H1 (cell line): ENCODE measurements around the gene LCMT1. TPM values are rescaled to one million over a fixed set of nuclear protein-coding genes. Genes with fewer than 3 reads are reported as not detected.

Experiments
- CTCF ChIA-PET: fragments of 300-600 bp; sonication (Branson Sonifier 250); formaldehyde crosslinking; loops from one replicate; lab custom pipeline; 2021; ENCODE audit not compliant: partially characterized antibody; lab: Charles Lee
- POLR2A ChIA-PET: fragments of 300-600 bp; sonication (Branson Sonifier 250); formaldehyde crosslinking; loops from one replicate; lab custom pipeline; 2021; ENCODE audit warnings: inconsistent platforms; ENCODE audit not compliant: partially characterized antibody; lab: Charles Lee
- DNase-seq, 2 experiments: peaks; one replicate each; pipeline versions ENCODE4 v3.0.0 to v3.0.0-alpha.2; 2010 to 2022; ENCODE audit warnings: low spot score in 2 of 2, low read depth in 1 of 2, mixed read lengths in 1 of 2
- FAIRE-seq: peaks from 2 replicates; lab custom pipeline; 2011; peaks lifted over from hg19 to GRCh38; lab: Jason Lieb, UNC
- H2AFZ ChIP-seq: 2 replicates; pipeline ENCODE4 v1.8.1; 2012; ENCODE audit warnings: low read length, inconsistent platforms
- H2AK5ac ChIP-seq: 2 replicates; pipeline ENCODE4 v1.6.1; 2013; ENCODE audit warnings: low read depth, low read length
- H2BK120ac ChIP-seq: replicated peaks from 2 replicates; pipeline ENCODE3; 2013; ENCODE audit warnings: low read depth, low read length, inconsistent platforms
- H2BK12ac ChIP-seq: 2 replicates; pipeline ENCODE4 v1.6.1; 2013; ENCODE audit warnings: low read depth, low read length
- H2BK15ac ChIP-seq: 2 replicates; pipeline ENCODE4 v1.6.1; 2013; ENCODE audit warnings: low read length
- H2BK20ac ChIP-seq: 2 replicates; pipeline ENCODE4 v1.6.1; 2013; ENCODE audit warnings: low read length
- H2BK5ac ChIP-seq: 2 replicates; pipeline ENCODE4 v1.6.1; 2013; ENCODE audit warnings: low read depth, low read length
- H3K14ac ChIP-seq: 2 replicates; pipeline ENCODE4 v1.6.1; 2013; ENCODE audit warnings: inconsistent platforms; ENCODE audit not compliant: insufficient read length
- H3K18ac ChIP-seq: 2 replicates; pipeline ENCODE4 v1.6.1; 2013; ENCODE audit warnings: low read length; ENCODE audit errors: extremely low read depth
- H3K23ac ChIP-seq: 2 replicates; pipeline ENCODE4 v1.6.1; 2013; ENCODE audit warnings: inconsistent platforms; ENCODE audit not compliant: insufficient read length
- H3K23me2 ChIP-seq: 2 replicates; pipeline ENCODE4 v1.6.1; 2013; ENCODE audit warnings: low read depth, low read length
- H3K27ac ChIP-seq: 2 replicates; pipeline ENCODE4 v1.6.1; 2011; ENCODE audit warnings: low read depth, low read length, inconsistent platforms
- H3K27me3 ChIP-seq, 4 experiments: replicated peaks in 1 of 4; 1 replicate in 1 of 4; 2 replicates in 3 of 4; pipeline versions ENCODE4 v1.6.1 to v1.8.1; 2011 to 2013; ENCODE audit warnings: low read length in 3 of 4, mild to moderate bottlenecking in 3 of 4, inconsistent platforms in 2 of 4, mixed read lengths in 2 of 4, moderate library complexity in 1 of 4; ENCODE audit not compliant: control insufficient read depth in 3 of 4, insufficient read depth in 3 of 4; ENCODE audit errors: extremely low read depth in 1 of 4
- H3K36me3 ChIP-seq, 4 experiments: 2 replicates each; pipeline versions ENCODE4 v1.6.1 to v1.8.1; 2011 to 2013; ENCODE audit warnings: mild to moderate bottlenecking in 4 of 4, low read length in 3 of 4, moderate library complexity in 2 of 4, control low read depth in 1 of 4, inconsistent platforms in 1 of 4; ENCODE audit not compliant: insufficient read depth in 4 of 4, control insufficient read depth in 2 of 4
- H3K4ac ChIP-seq: replicated peaks from 2 replicates; pipeline ENCODE3; 2013; ENCODE audit warnings: low read length, low read depth, mixed read lengths, inconsistent platforms; ENCODE audit not compliant: insufficient read length
- H3K4me1 ChIP-seq, 4 experiments: replicated peaks in 1 of 4; 1 replicate in 1 of 4; 2 replicates in 3 of 4; pipeline versions ENCODE4 v1.6.1 to v1.8.1; 2011 to 2013; ENCODE audit warnings: low read length in 3 of 4, inconsistent platforms in 2 of 4, mixed read lengths in 1 of 4; ENCODE audit not compliant: insufficient read depth in 4 of 4, control insufficient read depth in 3 of 4
- H3K4me2 ChIP-seq, 2 experiments: 2 replicates each; pipeline versions ENCODE4 v1.6.1 to v1.8.1; 2011 to 2013; ENCODE audit warnings: low read depth in 2 of 2, low read length in 2 of 2, control low read depth in 1 of 2, inconsistent platforms in 1 of 2, mild to moderate bottlenecking in 1 of 2; ENCODE audit not compliant: insufficient read depth in 1 of 2
- H3K4me3 ChIP-seq, 4 experiments: fragments of 200-600, 300-600 bp in 1 of 4; sonication (generic), shearing (Covaris generic), sonication (Bioruptor Twin) in 1 of 4; 2 replicates each; pipeline versions ENCODE4 v1.5.1 to v1.8.1; 2011 to 2016; ENCODE audit warnings: low read length in 4 of 4, low read depth in 3 of 4, control low read depth in 2 of 4, inconsistent platforms in 2 of 4, mild to moderate bottlenecking in 2 of 4, mixed read lengths in 1 of 4, moderate library complexity in 1 of 4; ENCODE audit not compliant: insufficient read depth in 2 of 4; ENCODE audit errors: extremely low read depth in 1 of 4
- H3K56ac ChIP-seq: replicated peaks from 2 replicates; pipeline ENCODE3; 2013; ENCODE audit warnings: low read depth, mild to moderate bottlenecking, mixed read lengths, low read length, inconsistent platforms; ENCODE audit not compliant: insufficient read length
- H3K79me1 ChIP-seq: 2 replicates; pipeline ENCODE4 v1.6.1; 2013; ENCODE audit warnings: low read depth, low read length, control low read depth
- H3K79me2 ChIP-seq, 2 experiments: 2 replicates each; pipeline versions ENCODE4 v1.6.1 to v1.8.1; 2012 to 2013; ENCODE audit warnings: low read length in 2 of 2, mild to moderate bottlenecking in 2 of 2, inconsistent platforms in 1 of 2; ENCODE audit not compliant: insufficient read depth in 2 of 2, control insufficient read depth in 1 of 2
- H3K9ac ChIP-seq, 4 experiments: replicated peaks in 1 of 4; 1 replicate in 1 of 4; 2 replicates in 3 of 4; pipeline versions ENCODE4 v1.6.1 to v1.8.1; 2011 to 2013; ENCODE audit warnings: low read depth in 3 of 4, low read length in 3 of 4, control low read depth in 2 of 4, mild to moderate bottlenecking in 2 of 4, moderate library complexity in 2 of 4, inconsistent platforms in 1 of 4; ENCODE audit errors: extremely low read depth in 1 of 4
- H3K9me3 ChIP-seq, 2 experiments: 2 replicates each; pipeline versions ENCODE4 v1.6.1 to v1.8.1; 2012 to 2013; ENCODE audit warnings: mild to moderate bottlenecking in 2 of 2, moderate library complexity in 2 of 2, control low read depth in 1 of 2, inconsistent platforms in 1 of 2, low read depth in 1 of 2, low read length in 1 of 2, mixed read lengths in 1 of 2; ENCODE audit not compliant: insufficient read depth in 2 of 2
- H4K20me1 ChIP-seq, 2 experiments: replicated peaks in 1 of 2; 2 replicates each; pipeline versions ENCODE3 to v1.8.1; 2011 to 2013; ENCODE audit warnings: inconsistent platforms in 2 of 2, low read length in 2 of 2, mild to moderate bottlenecking in 1 of 2; ENCODE audit not compliant: insufficient read depth in 2 of 2, control insufficient read depth in 1 of 2
- H4K5ac ChIP-seq: 2 replicates; pipeline ENCODE4 v1.6.1; 2013; ENCODE audit warnings: low read length, low read depth, mixed read lengths, inconsistent platforms; ENCODE audit not compliant: insufficient read length
- H4K8ac ChIP-seq: 2 replicates; pipeline ENCODE4 v1.8.0; 2013; ENCODE audit warnings: mild to moderate bottlenecking, moderate library complexity, low read length, inconsistent platforms; ENCODE audit not compliant: insufficient read depth; ENCODE audit errors: extremely low read depth
- H4K91ac ChIP-seq: replicated peaks from 2 replicates; pipeline ENCODE3; 2013; ENCODE audit warnings: low read length, mixed read lengths, inconsistent platforms; ENCODE audit not compliant: insufficient read length
- JUND ChIP-seq: IDR thresholded peaks from 2 replicates; pipeline ENCODE4 v1.6.1; 2011; ENCODE audit warnings: mild to moderate bottlenecking, improper control_type of control experiment, low read length
- KDM5A ChIP-seq: fragments of 200-600 bp; IDR thresholded peaks from 2 replicates; pipeline ENCODE4 v1.7.1; 2012; ENCODE audit warnings: mild to moderate bottlenecking, low read length, inconsistent platforms, mixed read lengths
- RNF2 ChIP-seq: fragments of 200-900, 300-1000 bp; sonication (generic); IDR thresholded peaks from 2 replicates; pipeline ENCODE4 v1.7.1; 2016; ENCODE audit warnings: borderline replicate concordance, low read depth, mild to moderate bottlenecking, antibody characterized with exemption, low read length; ENCODE audit not compliant: poor library complexity, severe bottlenecking; ENCODE audit errors: missing control alignments
- WGBS, 2 experiments: shearing (Covaris generic) in 1 of 2; methylation state at CpG; one replicate each; pipeline versions ENCODE4 v1.1.6 to v1.1.7; 2013 to 2015; ENCODE audit warnings: low lambda C conversion rate in 2 of 2, mixed read lengths in 2 of 2, inconsistent platforms in 1 of 2, low coverage in 1 of 2, missing lambda C conversion rate in 1 of 2; ENCODE audit not compliant: insufficient replicate concordance in 2 of 2, insufficient coverage in 1 of 2, insufficient read length in 1 of 2; ENCODE audit errors: extremely low coverage in 1 of 2, missing lambda C conversion rate in 1 of 2; 5-methylcytosine and 5-hydroxymethylcytosine counted together
- polyA plus RNA-seq, 7 experiments: library from polyadenylated mRNA; depleted of rRNA in 3 of 7; stranded (reverse) in 5 of 7; unstranded in 2 of 7; fragments of >200 nt in 5 of 7; fragments of 200-250 nt in 2 of 7; gene quantifications; 1 replicate in 5 of 7; 2 replicates in 1 of 7; 4 replicates in 1 of 7; pipeline versions ENCODE4 v1.2.1 to v1.2.3, GENCODE V29; 2011 to 2013; ENCODE audit warnings: missing spikeins in 2 of 7, mixed read lengths in 2 of 7
- total RNA-seq: library from RNA; stranded (reverse); fragmentation: NEBNext Ultra II Directional; extraction: Animal tissue kit (Norgen Biotek cat#: 25700); gene quantifications from 2 replicates; pipeline ENCODE4 v1.2.1, GENCODE V29; 2021
- TF ChIP-seq, protein P1 (sequence below): IDR thresholded peaks from 2 replicates; pipeline ENCODE4 v1.6.1; 2011; ENCODE audit warnings: low read depth, mild to moderate bottlenecking, low read length; ENCODE audit not compliant: insufficient read depth

LCMT1 gene
- total and polyA plus RNA-seq, 2 of the 8 experiments (the other 6 are each of a cell fraction or from before 2014, with no cell fraction given): 61.0 to 80.8 TPM

- Histone ChIP-seq H3K23ac (no peak overlapping the region), H4K5ac (no peak overlapping the region), H2BK5ac (no peak overlapping the region), H2AFZ (no peak overlapping the region), H3K56ac (no peak overlapping the region), H3K27ac (no peak overlapping the region), H2BK15ac (no peak overlapping the region), H3K79me1 (no peaks in the 10 kb centered on the region), H3K9me3 (no peaks in the 10 kb centered on the region), H3K23me2 (no peaks in the 10 kb centered on the region), H4K91ac (no peak overlapping the region), H3K79me2 (no peaks in the 10 kb centered on the region), H3K27me3 (no peaks in the 10 kb centered on the region), H2BK20ac (no peak overlapping the region), H3K4ac (no peak overlapping the region), H3K36me3 (peaks cover 2 to 13% (median 8%) of the 10 kb centered on the region in 4 experiments; a peak in 6 of 8 replicates), H2BK12ac (no peak overlapping the region), H3K18ac (no peak overlapping the region), H3K4me3 (no peak overlapping the region), H3K4me2 (no peak overlapping the region), H3K4me1 (no peaks in the 10 kb centered on the region), H4K20me1 (no peaks in the 10 kb centered on the region), H3K9ac (no peak overlapping the region), H2AK5ac (no peak overlapping the region), H3K14ac (no peak overlapping the region), H2BK120ac (no peak overlapping the region), H4K8ac (no peak overlapping the region)
- FAIRE-seq (no peak), DNase-seq (no peak)
- 90% methylated on average over 7 of the region's 7 CpGs; no CpG with 5 or more reads in 1 of the 2 experiments for WGBS, 2 experiments
- TF ChIP-seq KDM5A: no peak
- TF ChIP-seq, protein P1, sequence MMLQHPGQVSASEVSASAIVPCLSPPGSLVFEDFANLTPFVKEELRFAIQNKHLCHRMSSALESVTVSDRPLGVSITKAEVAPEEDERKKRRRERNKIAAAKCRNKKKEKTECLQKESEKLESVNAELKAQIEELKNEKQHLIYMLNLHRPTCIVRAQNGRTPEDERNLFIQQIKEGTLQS: no peak
- no peak for TF ChIP-seq RNF2
- TF ChIP-seq JUND: no peak
- ChIA-PET CTCF (interaction anchor here (1.7 kb wide), 1 partner anchor 10 kb away, joined by 5 read pairs; no protein-coding TSS in a partner anchor), POLR2A (no interaction called here)
These were observed 64.6 kb downstream of the LCMT1 start for GRCh38 chr16:25176136-25176535.
